ENCODE data around the gene CENPF. TPM values are rescaled to one million over a fixed set of nuclear protein-coding genes. Genes with fewer than 3 reads are reported as not detected.

Gene CENPF
- total and polyA plus RNA-seq, 2 of the 13 experiments (the other 11 are each of a cell fraction or from before 2014, with no cell fraction given) = 14.7 to 84.9 TPM

DNA sequence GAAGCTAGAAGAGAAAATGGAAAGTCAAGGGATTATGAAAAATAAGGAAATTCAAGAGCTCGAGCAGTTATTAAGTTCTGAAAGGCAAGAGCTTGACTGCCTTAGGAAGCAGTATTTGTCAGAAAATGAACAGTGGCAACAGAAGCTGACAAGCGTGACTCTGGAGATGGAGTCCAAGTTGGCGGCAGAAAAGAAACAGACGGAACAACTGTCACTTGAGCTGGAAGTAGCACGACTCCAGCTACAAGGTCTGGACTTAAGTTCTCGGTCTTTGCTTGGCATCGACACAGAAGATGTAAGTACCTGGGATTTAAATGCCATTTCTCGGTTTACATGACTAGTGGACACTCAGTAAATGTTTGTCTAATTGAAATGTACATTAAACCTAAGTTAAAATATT lies 40.0 kb downstream of the CENPF start:
- no peak for TF ChIP-seq ZNF562 (CRISPR knock-in tag; IDR thresholded peaks at IDR 0.05; ENCODE audit: borderline replicate concordance)
- TF ChIP-seq, protein P1, sequence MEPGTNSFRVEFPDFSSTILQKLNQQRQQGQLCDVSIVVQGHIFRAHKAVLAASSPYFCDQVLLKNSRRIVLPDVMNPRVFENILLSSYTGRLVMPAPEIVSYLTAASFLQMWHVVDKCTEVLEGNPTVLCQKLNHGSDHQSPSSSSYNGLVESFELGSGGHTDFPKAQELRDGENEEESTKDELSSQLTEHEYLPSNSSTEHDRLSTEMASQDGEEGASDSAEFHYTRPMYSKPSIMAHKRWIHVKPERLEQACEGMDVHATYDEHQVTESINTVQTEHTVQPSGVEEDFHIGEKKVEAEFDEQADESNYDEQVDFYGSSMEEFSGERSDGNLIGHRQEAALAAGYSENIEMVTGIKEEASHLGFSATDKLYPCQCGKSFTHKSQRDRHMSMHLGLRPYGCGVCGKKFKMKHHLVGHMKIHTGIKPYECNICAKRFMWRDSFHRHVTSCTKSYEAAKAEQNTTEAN (CRISPR knock-in tag; conservative IDR thresholded peaks at IDR 0.05) = no peak
- no TSS peak for BruUV-seq (replicated peaks)
- CTCF ChIA-PET (ENCODE audit: low intra/inter-chr PET ratio, low total read pairs) = no interaction called here
- FAIRE-seq (no peak), DNase-seq (ENCODE audit: low spot score) (no peak), ATAC-seq (no peak)
- H3K36me3 ChIP-seq (replicated peaks in 1 of 2; ENCODE audit: control insufficient read depth in 1 of 2, insufficient read depth in 2 of 2, low read length in 2 of 2) = peaks cover 26 to 87% of the 10 kb centered on the region in 2 experiments
- POLR2A ChIA-PET = no interaction called here
- no peak overlapping the region for H3K4me2 ChIP-seq (ENCODE audit: low read depth, low read length)
- no peak overlapping the region for H3K4me3 ChIP-seq (replicated peaks in 1 of 3; ENCODE audit: insufficient read depth in 1 of 3, low read depth in 2 of 3, low read length in 3 of 3)
- no peaks in the 10 kb centered on the region for H4K20me1 ChIP-seq (ENCODE audit: insufficient read depth, low read length)
- H3K27ac ChIP-seq (ENCODE audit: extremely low read length, insufficient read depth, low read length) = no peak overlapping the region
- 95% methylated on average over 8 of the region's 8 CpGs for WGBS (ENCODE audit: low lambda C conversion rate)
- in situ Hi-C loops (cut with HindIII; ENCODE audit: extremely low pct_ligation_motif_present, low pct_unique_long_range_greater_than_20kb) = no loop called here
- intact Hi-C loops (cut with micrococcal nuclease; ENCODE audit: unreplicated experiment) = no loop called here
- no peak overlapping the region for H2AFZ ChIP-seq (ENCODE audit: low read length)
- no peak overlapping the region for H3K9ac ChIP-seq (ENCODE audit: insufficient read depth, low read depth, low read length)
- H3K79me2 ChIP-seq (ENCODE audit: insufficient read depth, low read length) = no peaks in the 10 kb centered on the region
- H3K4me1 ChIP-seq (ENCODE audit: insufficient read depth, low read length) = no peaks in the 10 kb centered on the region
- no peaks in the 10 kb centered on the region for H3K9me3 ChIP-seq (ENCODE audit: low read length)
- no peaks in the 10 kb centered on the region for H3K27me3 ChIP-seq (ENCODE audit: control insufficient read depth in 1 of 2, insufficient read depth in 2 of 2, low read length in 2 of 2)

DNA sequence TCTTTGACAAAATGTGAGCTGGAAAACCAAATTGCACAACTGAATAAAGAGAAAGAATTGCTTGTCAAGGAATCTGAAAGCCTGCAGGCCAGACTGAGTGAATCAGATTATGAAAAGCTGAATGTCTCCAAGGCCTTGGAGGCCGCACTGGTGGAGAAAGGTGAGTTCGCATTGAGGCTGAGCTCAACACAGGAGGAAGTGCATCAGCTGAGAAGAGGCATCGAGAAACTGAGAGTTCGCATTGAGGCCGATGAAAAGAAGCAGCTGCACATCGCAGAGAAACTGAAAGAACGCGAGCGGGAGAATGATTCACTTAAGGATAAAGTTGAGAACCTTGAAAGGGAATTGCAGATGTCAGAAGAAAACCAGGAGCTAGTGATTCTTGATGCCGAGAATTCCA lies 42.7 kb downstream of the CENPF start:
- FAIRE-seq = no peak
- no peaks in the 10 kb centered on the region for H4K20me1 ChIP-seq (ENCODE audit: insufficient read depth, low read length)
- no peaks in the 10 kb centered on the region for H3K79me2 ChIP-seq (ENCODE audit: insufficient read depth, low read length)
- in situ Hi-C loops (cut with HindIII; ENCODE audit: extremely low pct_ligation_motif_present, low pct_unique_long_range_greater_than_20kb) = no loop called here
- H3K27me3 ChIP-seq (ENCODE audit: control insufficient read depth in 1 of 2, insufficient read depth in 2 of 2, low read length in 2 of 2) = no peaks in the 10 kb centered on the region
- 93% methylated on average over 10 of the region's 10 CpGs for WGBS (ENCODE audit: low lambda C conversion rate)
- intact Hi-C loops (cut with micrococcal nuclease; ENCODE audit: unreplicated experiment) = no loop called here
- H3K4me3 ChIP-seq (replicated peaks in 1 of 3; ENCODE audit: insufficient read depth in 1 of 3, low read depth in 2 of 3, low read length in 3 of 3) = no peak overlapping the region
- H3K4me1 ChIP-seq (ENCODE audit: insufficient read depth, low read length) = no peaks in the 10 kb centered on the region
- POLR2A ChIA-PET = no interaction called here
- H3K27ac ChIP-seq (ENCODE audit: extremely low read length, insufficient read depth, low read length) = no peak overlapping the region
- H2AFZ ChIP-seq (ENCODE audit: low read length) = no peak overlapping the region
- H3K9ac ChIP-seq (ENCODE audit: insufficient read depth, low read depth, low read length) = no peak overlapping the region
- no peak for ATAC-seq
- H3K36me3 ChIP-seq (replicated peaks in 1 of 2; ENCODE audit: control insufficient read depth in 1 of 2, insufficient read depth in 2 of 2, low read length in 2 of 2) = peaks cover 25 to 89% of the 10 kb centered on the region in 2 experiments
- no peak for DNase-seq (ENCODE audit: low spot score)
- no TSS peak for BruUV-seq (replicated peaks)
- no peaks in the 10 kb centered on the region for H3K9me3 ChIP-seq (ENCODE audit: low read length)
- CTCF ChIA-PET (ENCODE audit: low intra/inter-chr PET ratio, low total read pairs) = no interaction called here
- H3K4me2 ChIP-seq (ENCODE audit: low read depth, low read length) = no peak overlapping the region
- TF ChIP-seq PAF1 (CRISPR knock-in tag; IDR thresholded peaks at IDR 0.05) = no peak
- TF ChIP-seq, protein P2, sequence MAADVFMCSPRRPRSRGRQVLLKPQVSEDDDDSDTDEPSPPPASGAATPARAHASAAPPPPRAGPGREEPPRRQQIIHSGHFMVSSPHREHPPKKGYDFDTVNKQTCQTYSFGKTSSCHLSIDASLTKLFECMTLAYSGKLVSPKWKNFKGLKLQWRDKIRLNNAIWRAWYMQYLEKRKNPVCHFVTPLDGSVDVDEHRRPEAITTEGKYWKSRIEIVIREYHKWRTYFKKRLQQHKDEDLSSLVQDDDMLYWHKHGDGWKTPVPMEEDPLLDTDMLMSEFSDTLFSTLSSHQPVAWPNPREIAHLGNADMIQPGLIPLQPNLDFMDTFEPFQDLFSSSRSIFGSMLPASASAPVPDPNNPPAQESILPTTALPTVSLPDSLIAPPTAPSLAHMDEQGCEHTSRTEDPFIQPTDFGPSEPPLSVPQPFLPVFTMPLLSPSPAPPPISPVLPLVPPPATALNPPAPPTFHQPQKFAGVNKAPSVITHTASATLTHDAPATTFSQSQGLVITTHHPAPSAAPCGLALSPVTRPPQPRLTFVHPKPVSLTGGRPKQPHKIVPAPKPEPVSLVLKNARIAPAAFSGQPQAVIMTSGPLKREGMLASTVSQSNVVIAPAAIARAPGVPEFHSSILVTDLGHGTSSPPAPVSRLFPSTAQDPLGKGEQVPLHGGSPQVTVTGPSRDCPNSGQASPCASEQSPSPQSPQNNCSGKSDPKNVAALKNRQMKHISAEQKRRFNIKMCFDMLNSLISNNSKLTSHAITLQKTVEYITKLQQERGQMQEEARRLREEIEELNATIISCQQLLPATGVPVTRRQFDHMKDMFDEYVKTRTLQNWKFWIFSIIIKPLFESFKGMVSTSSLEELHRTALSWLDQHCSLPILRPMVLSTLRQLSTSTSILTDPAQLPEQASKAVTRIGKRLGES (CRISPR knock-in tag; IDR thresholded peaks at IDR 0.05; ENCODE audit: borderline replicate concordance) = no peak
- TF ChIP-seq ZNF652 (CRISPR knock-in tag; IDR thresholded peaks at IDR 0.05; ENCODE audit: borderline replicate concordance, low read depth) = no peak
- no peak for TF ChIP-seq EHMT2 (IDR thresholded peaks at IDR 0.05; ENCODE audit: borderline replicate concordance, low read depth, low read length)
- TF ChIP-seq, protein P3, sequence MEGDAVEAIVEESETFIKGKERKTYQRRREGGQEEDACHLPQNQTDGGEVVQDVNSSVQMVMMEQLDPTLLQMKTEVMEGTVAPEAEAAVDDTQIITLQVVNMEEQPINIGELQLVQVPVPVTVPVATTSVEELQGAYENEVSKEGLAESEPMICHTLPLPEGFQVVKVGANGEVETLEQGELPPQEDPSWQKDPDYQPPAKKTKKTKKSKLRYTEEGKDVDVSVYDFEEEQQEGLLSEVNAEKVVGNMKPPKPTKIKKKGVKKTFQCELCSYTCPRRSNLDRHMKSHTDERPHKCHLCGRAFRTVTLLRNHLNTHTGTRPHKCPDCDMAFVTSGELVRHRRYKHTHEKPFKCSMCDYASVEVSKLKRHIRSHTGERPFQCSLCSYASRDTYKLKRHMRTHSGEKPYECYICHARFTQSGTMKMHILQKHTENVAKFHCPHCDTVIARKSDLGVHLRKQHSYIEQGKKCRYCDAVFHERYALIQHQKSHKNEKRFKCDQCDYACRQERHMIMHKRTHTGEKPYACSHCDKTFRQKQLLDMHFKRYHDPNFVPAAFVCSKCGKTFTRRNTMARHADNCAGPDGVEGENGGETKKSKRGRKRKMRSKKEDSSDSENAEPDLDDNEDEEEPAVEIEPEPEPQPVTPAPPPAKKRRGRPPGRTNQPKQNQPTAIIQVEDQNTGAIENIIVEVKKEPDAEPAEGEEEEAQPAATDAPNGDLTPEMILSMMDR (CRISPR knock-in tag; IDR thresholded peaks at IDR 0.05) = no peak
- no peak for TF ChIP-seq PLRG1 (conservative IDR thresholded peaks at IDR 0.05)
- TF ChIP-seq TSC22D2 (CRISPR knock-in tag; IDR thresholded peaks at IDR 0.05; ENCODE audit: borderline replicate concordance) = no peak
- TF ChIP-seq, protein P4, sequence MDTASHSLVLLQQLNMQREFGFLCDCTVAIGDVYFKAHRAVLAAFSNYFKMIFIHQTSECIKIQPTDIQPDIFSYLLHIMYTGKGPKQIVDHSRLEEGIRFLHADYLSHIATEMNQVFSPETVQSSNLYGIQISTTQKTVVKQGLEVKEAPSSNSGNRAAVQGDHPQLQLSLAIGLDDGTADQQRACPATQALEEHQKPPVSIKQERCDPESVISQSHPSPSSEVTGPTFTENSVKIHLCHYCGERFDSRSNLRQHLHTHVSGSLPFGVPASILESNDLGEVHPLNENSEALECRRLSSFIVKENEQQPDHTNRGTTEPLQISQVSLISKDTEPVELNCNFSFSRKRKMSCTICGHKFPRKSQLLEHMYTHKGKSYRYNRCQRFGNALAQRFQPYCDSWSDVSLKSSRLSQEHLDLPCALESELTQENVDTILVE (CRISPR knock-in tag; IDR thresholded peaks at IDR 0.05) = no peak
- TF ChIP-seq, protein P5, sequence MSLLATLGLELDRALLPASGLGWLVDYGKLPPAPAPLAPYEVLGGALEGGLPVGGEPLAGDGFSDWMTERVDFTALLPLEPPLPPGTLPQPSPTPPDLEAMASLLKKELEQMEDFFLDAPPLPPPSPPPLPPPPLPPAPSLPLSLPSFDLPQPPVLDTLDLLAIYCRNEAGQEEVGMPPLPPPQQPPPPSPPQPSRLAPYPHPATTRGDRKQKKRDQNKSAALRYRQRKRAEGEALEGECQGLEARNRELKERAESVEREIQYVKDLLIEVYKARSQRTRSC (CRISPR knock-in tag; IDR thresholded peaks at IDR 0.05; ENCODE audit: low read depth) = no peak
